GM18520 (cell line): ENCODE data around the gene CXCR4.

Experiments
- ATAC-seq: cut with Tn5 transposase; IDR thresholded peaks from one replicate; pipeline ENCODE4 v1.9.1; 2021; ENCODE audit not compliant: unreplicated experiment

CXCR4 gene

DNA sequence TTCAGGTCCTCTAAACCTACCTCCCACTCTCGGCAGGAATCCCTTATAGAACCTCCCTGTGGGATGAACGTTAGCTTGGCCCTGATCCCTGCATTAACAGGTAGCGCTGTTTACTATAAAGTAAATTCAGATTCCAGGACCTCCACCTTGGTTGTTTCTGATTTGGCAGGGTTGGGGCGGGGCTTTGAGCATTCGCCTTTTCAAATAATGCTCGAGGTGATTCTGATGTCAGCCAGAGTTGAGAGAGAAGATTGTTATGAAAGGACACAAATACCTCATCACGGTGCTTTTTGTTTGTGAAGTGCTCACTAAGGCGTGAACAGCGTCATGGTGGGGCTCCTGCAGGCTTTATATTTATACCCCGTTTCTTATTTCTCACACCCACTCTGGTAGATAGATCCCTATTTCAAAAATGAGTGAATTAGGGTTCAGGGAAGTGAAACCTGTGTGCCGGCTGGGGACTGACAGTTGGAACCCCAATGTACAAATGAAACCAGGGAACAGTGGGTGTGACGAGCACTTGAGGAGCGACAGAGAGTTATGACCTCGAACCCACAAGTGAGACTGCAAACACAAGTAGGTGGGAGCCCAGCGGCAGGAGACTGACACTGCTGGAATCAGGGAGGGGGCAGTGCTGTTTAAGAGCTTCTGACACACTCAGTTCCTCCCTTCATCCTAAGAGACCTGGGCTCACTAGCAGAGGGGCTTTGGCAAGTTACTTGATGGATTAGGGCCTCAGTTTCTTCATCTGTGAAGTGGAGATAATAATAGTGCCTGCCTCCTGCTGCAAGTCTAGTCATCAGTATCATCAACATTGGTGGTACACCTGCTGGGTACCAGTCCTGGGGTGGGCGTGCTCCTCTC is 14.2 kb upstream of the CXCR4 start:
- peak; percentile 48 for ATAC-seq

DNA sequence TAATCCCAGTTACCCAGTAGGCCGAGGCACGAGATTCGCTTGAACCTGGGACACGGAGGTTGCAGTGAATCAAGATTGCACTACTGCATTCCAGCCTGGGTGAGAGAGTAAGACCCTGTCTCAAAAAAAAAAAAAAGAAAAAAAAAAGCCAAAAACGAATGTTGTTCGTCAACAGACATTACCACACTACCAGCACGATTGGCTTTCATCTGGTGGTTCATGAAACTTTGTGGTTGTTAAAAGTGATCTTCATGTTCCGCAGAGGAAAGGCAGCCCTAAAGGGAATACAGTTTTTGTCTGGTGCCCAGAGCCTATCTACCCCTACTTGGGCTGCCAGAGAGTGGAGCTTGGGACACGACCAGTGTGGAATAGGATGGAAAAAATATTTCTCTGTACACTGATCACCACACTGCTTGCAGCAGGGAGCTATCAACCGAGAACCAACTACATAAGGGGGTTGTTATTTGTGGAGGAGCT is 13.6 kb upstream of the CXCR4 start:
- ATAC-seq: no peak

DNA sequence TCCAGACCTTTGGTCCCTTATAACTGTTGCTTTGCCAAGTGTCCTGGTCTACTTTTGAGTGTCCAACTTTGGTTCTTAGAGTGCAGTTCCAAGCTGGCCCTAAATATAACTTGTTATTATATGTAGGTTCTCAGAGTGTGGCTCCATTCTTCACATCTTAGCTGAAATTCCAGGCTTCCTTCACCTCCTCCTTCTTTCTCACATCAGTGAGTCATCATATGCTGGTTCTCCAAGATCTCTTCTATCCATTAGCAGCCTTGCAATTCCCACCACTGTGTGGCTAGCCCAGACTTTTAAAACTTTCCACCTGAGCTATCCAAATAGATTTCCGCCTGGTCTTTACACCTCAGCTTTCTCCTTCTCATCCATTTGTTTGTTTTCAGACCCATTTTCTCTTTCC is 12.6 kb upstream of the CXCR4 start:
- no peak for ATAC-seq

DNA sequence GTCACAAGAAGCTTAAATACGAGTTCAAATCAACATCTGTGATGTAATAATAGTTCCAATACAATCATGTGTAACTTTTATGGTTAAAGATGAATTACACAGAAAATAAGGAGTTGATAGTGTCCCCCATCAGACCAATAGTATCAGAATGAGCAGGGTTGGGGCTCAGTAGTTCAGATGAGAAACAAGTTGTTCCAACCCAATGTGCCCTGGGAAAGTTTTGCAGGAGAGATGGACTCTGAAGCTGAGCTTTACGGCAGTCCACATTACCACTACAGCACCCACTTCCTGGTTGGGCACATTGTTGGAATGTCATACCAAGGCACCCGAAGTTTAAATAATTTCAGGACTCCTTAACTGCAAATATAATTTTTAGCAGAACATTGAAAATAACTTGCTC is 12.1 kb upstream of the CXCR4 start:
- ATAC-seq: no peak

- no peak for ATAC-seq
Observed at GRCh38 chr2:136129601-136130000, 11.7 kb upstream of the CXCR4 start.

DNA sequence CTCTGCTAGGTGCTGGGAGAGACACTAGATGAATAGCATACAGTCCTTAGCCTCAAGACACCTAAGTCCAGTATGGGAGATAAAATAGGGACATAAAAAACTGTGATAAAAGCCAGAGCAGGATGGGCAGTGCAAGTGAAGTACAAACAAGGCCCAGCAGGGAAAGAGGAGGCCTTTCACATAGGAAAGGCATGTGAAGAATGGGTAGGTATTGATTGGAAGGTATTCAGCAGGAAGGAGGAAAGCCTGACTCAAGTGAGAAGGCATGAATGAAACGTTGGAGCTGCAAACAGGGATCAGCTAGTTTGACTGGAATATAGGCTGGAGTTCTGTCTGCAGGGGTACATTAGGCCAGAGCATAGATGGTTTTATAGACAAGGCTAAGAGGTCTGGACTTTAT is 11.0 kb upstream of the CXCR4 start:
- ATAC-seq: no peak

GRCh38 chr2:136128366-136128765 is 10.4 kb upstream of the CXCR4 start:
- no peak for ATAC-seq

GRCh38 chr2:136127356-136127755 is 9.4 kb upstream of the CXCR4 start:
- no peak for ATAC-seq

- no peak for ATAC-seq
Observed at GRCh38 chr2:136126421-136126926, 8.5 kb upstream of the CXCR4 start.

DNA sequence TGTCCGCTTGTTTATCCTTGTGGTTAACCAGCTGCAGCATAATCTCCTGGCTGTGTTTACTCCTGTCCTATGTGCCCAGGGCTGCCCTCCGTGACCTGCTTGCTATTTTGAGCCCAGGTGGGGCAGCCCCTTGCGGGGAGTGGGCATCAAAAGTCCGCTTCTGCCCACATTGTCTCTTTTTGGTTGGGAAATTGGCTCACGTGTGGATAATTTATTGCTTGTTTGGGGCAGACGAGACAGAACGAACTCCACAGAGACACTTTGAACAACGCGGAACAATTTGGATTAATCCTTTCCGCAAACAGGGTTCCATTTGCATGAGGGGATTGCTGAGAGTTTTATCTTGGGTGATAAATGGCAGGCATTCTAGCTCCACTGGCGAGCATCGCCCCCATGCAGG is 8.1 kb upstream of the CXCR4 start:
- no peak for ATAC-seq

DNA sequence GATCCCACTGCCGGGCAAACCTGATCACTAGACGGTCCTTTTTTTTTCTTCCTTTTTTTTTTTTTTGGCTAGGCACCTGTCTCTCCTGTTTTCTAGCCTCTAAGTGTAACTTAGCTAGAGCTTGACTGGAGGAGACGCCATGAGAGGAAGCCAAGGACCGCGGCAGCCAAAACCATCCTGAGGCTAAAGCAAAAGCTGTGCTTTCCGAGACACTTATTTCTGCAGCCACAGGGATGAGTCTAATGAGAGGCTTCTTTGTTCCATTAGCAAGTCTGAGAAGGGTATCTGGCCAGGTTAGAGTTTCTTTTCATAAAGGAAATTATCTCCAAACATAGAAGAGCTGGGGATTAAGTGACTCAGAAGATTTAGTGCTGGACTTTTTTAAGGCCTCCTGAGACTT is 7.3 kb upstream of the CXCR4 start:
- ATAC-seq: no peak

- no peak for ATAC-seq
Observed at GRCh38 chr2:136124805-136125204, 6.9 kb upstream of the CXCR4 start.

DNA sequence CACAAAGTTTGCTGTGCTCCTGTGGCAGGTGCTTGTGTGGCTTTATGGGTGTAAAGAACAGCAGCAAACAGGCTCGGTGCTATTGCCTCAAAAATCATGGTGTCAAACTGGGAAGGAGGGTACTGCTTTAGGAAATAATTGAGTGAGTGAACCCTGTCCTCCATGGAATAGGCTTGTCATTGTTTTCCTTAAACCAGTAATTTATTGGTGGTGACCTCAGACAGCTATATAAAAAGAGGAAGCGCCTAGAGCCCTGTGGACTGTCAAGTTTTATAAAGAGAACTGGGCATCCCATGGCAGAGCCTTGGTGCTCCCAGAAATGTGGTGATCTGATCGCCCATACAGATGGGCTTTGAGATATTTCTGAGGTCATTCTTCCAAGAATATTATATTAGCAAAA is 4.7 kb upstream of the CXCR4 start:
- no peak for ATAC-seq

- no peak for ATAC-seq
Observed at GRCh38 chr2:136121204-136121910, 3.4 kb upstream of the CXCR4 start.

- no peak for ATAC-seq
Observed at GRCh38 chr2:136119717-136120675, 2.0 kb upstream of the CXCR4 start.

- ATAC-seq: no peak
Observed at GRCh38 chr2:136118819-136119716, 1.1 kb upstream of the CXCR4 start.

DNA sequence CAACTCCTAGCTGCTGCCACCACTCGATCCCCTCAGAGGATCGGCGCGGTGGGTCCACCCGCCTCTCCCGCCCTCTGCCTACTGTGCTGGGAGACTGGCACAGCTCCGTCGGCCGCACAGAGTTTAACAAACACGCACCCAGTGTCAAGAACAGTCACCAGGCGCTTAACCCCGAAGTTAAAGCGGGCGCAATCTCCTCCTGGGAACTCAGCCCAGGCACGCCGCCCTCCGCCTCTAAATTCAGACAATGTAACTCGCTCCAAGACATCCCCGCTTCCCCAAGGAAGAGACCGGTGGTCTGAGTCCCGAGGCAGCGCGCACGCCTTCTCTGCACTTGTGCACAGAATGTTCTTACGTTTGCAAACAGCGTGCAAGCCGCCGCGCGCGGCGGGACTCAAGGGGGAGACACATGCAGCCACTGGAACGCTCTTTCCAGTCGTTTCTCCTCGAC is 533 bp downstream of the CXCR4 start:
- ATAC-seq: peak; percentile 4

DNA sequence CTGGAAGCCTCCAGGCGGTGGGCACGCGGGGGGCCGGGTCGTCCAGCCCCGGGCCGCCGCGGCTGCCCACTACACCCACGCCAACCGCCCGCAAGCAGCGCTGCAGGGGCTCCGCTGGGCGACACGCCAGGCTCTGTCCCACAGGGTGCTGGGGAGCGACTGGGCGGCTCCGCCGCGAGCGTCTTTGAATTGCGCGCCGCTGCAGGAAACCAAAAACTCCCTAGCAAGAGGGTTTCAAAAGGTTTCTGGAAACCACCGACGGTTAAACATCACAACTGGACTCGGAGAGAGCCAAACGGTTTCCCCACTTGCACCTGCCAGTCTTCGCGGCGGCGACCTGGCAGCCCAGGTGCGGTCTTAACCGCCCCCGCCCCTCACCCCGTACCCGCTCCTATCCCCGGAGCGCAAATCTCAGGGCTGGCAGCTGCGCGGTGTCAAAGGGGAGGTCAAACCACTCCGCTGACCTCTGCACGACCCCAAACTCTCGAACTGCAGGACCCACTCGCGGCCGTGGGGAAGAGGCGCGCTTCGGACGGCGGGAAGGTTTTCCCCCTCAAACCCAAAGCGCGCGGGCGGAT is 1.0 kb downstream of the CXCR4 start:
- peak; percentile 61 for ATAC-seq

DNA sequence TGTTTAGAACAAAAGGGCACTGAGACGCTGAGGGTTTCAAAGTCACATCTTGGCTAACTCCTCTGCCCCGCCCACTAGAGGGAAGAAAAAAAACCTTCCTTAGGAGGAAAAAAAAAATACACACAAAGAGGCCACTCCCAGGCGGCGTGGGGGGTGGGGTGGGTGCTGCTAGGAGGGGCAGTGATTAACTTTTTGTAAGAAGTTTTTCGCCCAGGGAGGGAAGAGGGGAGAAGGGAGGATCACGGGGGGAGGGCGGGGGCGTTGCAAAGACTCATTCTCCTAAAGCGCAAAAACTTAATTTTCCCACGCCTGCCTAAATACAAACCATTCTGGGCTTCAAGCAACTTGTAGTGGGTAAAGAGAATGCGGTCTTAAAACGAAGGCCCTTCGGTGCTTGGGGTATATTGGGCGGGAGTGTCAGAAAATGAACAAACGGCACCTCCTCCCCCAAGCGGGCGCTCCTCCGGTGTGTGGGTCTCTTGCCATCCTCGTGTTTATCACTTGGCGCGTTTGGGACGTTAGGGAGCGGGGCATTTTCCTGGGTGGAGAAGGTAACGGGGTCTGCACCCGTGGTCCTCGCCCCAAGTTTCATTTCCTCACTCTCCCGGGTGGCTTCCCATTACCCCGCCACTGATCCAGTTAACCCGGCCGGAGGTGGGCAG is 1.7 kb downstream of the CXCR4 start:
- no peak for ATAC-seq
